Measurements from ENCODE around the gene PIGR. TPM values are rescaled to one million over a fixed set of nuclear protein-coding genes. Genes with fewer than 3 reads are reported as not detected.
A peak's percentile ranks its signal among the peaks of the same experiment; 100 is the strongest.

Gene PIGR
- total and polyA plus RNA-seq, 2 of the 8 experiments (the other 6 are each of a cell fraction or from before 2014, with no cell fraction given): not detected

- Histone ChIP-seq H3K18ac (ENCODE audit: extremely low read depth, low read length) (no peak overlapping the region; the same call in 1 of the 2 replicates), H3K79me2 (ENCODE audit: control insufficient read depth in 1 of 2, insufficient read depth in 2 of 2, low read length in 2 of 2) (no peaks in the 10 kb centered on the region), H3K23me2 (ENCODE audit: low read depth, low read length) (no peaks in the 10 kb centered on the region; the same call in 1 of the 2 replicates), H3K4me3 (ENCODE audit: extremely low read depth in 1 of 4, insufficient read depth in 2 of 4, low read depth in 3 of 4, low read length in 4 of 4) (no peak overlapping the region; a peak in 1 of 8 replicates), H3K4ac (replicated peaks; ENCODE audit: insufficient read length, low read depth, low read length) (no peak overlapping the region), H2BK120ac (replicated peaks; ENCODE audit: low read depth, low read length) (no peak overlapping the region), H2AFZ (ENCODE audit: low read length) (no peak overlapping the region), H3K27ac (ENCODE audit: low read depth, low read length) (no peak overlapping the region), H2BK5ac (ENCODE audit: low read depth, low read length) (no peak overlapping the region), H2AK5ac (ENCODE audit: low read depth, low read length) (no peak overlapping the region), H3K4me2 (ENCODE audit: insufficient read depth in 1 of 2, low read depth in 2 of 2, low read length in 2 of 2) (peak overlapping the region; percentile 36 to 46), H4K8ac (ENCODE audit: extremely low read depth, insufficient read depth, low read length) (no peak overlapping the region), H2BK20ac (ENCODE audit: low read length) (no peak overlapping the region), H2BK15ac (ENCODE audit: low read length) (no peak overlapping the region), H3K9ac (replicated peaks in 1 of 4; ENCODE audit: extremely low read depth in 1 of 4, low read depth in 3 of 4, low read length in 3 of 4) (no peak overlapping the region), H3K56ac (replicated peaks; ENCODE audit: insufficient read length, low read depth, low read length) (no peak overlapping the region), H3K9me3 (ENCODE audit: insufficient read depth in 2 of 2, low read depth in 1 of 2, low read length in 1 of 2) (no peaks in the 10 kb centered on the region), H2BK12ac (ENCODE audit: low read depth, low read length) (peak overlapping the region; percentile 10; the same call in 1 of the 2 replicates), H4K91ac (replicated peaks; ENCODE audit: insufficient read length, low read length) (no peak overlapping the region), H3K14ac (ENCODE audit: insufficient read length) (no peak overlapping the region), H3K79me1 (ENCODE audit: low read depth, low read length) (no peaks in the 10 kb centered on the region), H3K36me3 (ENCODE audit: control insufficient read depth in 2 of 4, insufficient read depth in 4 of 4, low read length in 3 of 4) (no peaks in the 10 kb centered on the region), H3K27me3 (replicated peaks in 1 of 4; ENCODE audit: control insufficient read depth in 3 of 4, extremely low read depth in 1 of 4, insufficient read depth in 3 of 4, low read length in 3 of 4) (no peaks in the 10 kb centered on the region; a peak in 2 of 7 replicates), H3K23ac (ENCODE audit: insufficient read length) (no peak overlapping the region), H4K5ac (ENCODE audit: insufficient read length, low read depth, low read length) (no peak overlapping the region), H3K4me1 (replicated peaks in 1 of 4; ENCODE audit: control insufficient read depth in 3 of 4, insufficient read depth in 4 of 4, low read length in 3 of 4) (peaks cover 4 to 15% (median 7%) of the 10 kb centered on the region in 4 experiments), H4K20me1 (replicated peaks in 1 of 2; ENCODE audit: control insufficient read depth in 1 of 2, insufficient read depth in 2 of 2, low read length in 2 of 2) (no peaks in the 10 kb centered on the region)
- DNase-seq (ENCODE audit: low read depth in 1 of 2, low spot score in 2 of 2) (no peak), FAIRE-seq (no peak)
- TF ChIP-seq TEAD4 (IDR thresholded peaks at IDR 0.05; ENCODE audit: low read depth, low read length): 0 out of 2 replicates have a peak, but pooled peaks have one; percentile 2
- 0 out of 2 replicates have a peak, but pooled peaks have one; percentile 24 for TF ChIP-seq POU5F1 (IDR thresholded peaks at IDR 0.05; ENCODE audit: low read depth, low read length)
- TF ChIP-seq NANOG (IDR thresholded peaks at IDR 0.05; ENCODE audit: insufficient read depth, low read depth, low read length, poor library complexity, severe bottlenecking): peak; percentile 80
- TF ChIP-seq ASH2L (IDR thresholded peaks at IDR 0.05; ENCODE audit: low read length): no peak
- peak; percentile 82 for TF ChIP-seq MAFK (IDR thresholded peaks at IDR 0.05; ENCODE audit: low read depth, low read length)
- ChIA-PET POLR2A (ENCODE audit: partially characterized antibody) (no interaction called here), CTCF (ENCODE audit: partially characterized antibody) (interaction anchor here (1.3 to 1.8 kb wide), 3 partner anchors 21 to 187 kb away, joined by 3 to 10 read pairs (median 6); no protein-coding TSS in a partner anchor)
- WGBS, 2 experiments (ENCODE audit: extremely low coverage in 1 of 2, insufficient coverage in 1 of 2, insufficient read length in 1 of 2, insufficient replicate concordance in 2 of 2, low coverage in 1 of 2, low lambda C conversion rate in 2 of 2, missing lambda C conversion rate in 1 of 2): 45% methylated on average over 10 of the region's 10 CpGs; no CpG with 5 or more reads in 1 of the 2 experiments
Measured at GRCh38 chr1:206985162-206985749, 39.0 kb upstream of the PIGR start.
